GM18526 (cell line): Measurements from ENCODE around the gene ARHGAP8.

Source experiments
- POLR2A ChIP-seq: IDR thresholded peaks from 3 replicates; pipeline ENCODE4 v1.6.1; 2011; ENCODE audit not compliant: insufficient read length; ENCODE audit errors: extremely low read depth

Gene ARHGAP8

GRCh38 chr22:44819966-44820631, 67.7 kb downstream of the ARHGAP8 start:
- no peak for TF ChIP-seq POLR2A

GRCh38 chr22:44821741-44822475, 69.5 kb downstream of the ARHGAP8 start:
- TF ChIP-seq POLR2A: no peak

DNA sequence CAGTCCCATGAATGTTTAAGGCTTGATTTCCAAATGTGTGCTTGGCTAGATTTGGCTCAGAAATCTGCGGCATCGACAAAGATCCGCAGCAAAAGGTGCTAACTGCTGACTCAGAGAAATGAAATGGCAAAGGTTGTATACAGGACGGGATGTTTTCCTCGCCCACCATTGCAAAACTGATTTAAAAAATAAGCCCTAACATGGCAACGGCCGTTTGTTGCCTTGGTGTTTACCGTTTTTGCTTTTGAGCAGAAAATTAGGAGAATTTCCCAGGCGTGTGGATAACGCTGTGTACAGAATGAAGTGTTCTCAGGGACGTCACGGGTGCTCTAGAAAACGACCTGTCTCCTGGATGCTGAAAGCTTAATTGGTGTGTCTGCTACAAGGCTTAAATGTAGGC, 70.2 kb downstream of the ARHGAP8 start:
- no peak for TF ChIP-seq POLR2A

- TF ChIP-seq POLR2A: no peak
These were observed 71.0 kb downstream of the ARHGAP8 start for GRCh38 chr22:44823396-44823795.

GRCh38 chr22:44823806-44824205, 71.4 kb downstream of the ARHGAP8 start:
- no peak for TF ChIP-seq POLR2A

GRCh38 chr22:44824271-44824670, 71.9 kb downstream of the ARHGAP8 start:
- TF ChIP-seq POLR2A: no peak

GRCh38 chr22:44825310-44826150, 73.2 kb downstream of the ARHGAP8 start:
- no peak for TF ChIP-seq POLR2A

- TF ChIP-seq POLR2A: no peak
These were observed 75.4 kb downstream of the ARHGAP8 start for GRCh38 chr22:44827666-44828190.

GRCh38 chr22:44828193-44828592, 75.8 kb downstream of the ARHGAP8 start:
- TF ChIP-seq POLR2A: no peak

DNA sequence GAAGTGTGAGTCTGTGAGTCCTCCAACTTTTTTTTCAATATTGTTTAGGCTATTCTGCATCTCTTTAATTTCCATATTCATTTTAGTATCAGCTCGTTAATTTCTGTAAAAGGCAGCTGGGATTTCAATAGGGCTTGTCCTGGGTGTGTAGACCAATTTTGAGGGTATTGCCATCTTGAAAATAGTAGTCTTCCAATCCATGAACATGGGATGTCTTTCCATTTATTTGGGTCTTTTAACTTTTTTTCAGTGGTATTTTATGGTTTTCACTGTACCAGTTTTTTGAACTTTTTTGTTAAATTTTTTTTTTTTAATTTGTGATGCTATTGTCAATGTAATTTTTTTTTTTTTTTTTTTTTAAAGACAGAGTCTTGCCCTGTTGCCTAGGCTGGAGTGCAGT, 79.5 kb downstream of the ARHGAP8 start:
- no peak for TF ChIP-seq POLR2A

DNA sequence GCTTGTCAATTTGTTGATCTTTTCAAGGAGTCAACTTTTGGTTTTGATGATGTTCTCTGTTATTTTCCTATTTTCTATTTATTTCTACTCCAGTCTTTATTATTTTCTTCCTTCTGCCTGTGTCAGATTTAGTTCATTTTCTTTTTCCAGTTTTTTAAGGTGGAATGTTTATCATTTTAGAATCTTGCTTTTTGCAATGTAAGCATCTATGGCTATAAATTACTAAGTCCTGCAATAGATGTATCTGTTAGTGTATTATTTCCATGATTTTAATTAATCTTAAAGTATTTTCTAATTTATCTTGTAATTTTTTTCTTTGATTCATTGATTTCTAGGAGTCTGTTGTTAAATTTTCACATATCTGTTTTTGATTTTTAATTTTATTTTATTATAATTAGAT, 81.7 kb downstream of the ARHGAP8 start:
- TF ChIP-seq POLR2A: no peak

DNA sequence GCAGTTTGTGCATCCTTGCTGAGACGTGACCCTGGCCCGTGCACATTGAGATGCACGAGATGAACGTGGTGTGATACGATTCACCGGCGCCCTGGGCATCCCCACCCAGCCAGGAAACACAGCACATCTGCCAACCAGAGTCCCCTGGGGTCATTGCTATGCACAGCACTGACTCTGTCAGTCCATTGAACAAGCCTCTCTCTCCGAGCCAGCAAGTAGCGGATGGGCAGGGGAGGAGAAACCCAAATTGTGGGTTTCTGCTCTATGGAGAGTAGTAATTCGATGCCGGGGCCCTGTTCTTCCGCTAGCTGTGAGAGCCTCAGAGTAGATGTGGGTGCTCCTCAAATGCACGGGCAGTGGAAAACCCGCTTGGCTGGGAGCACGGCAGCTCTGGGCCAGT, 85.1 kb downstream of the ARHGAP8 start:
- TF ChIP-seq POLR2A: no peak

DNA sequence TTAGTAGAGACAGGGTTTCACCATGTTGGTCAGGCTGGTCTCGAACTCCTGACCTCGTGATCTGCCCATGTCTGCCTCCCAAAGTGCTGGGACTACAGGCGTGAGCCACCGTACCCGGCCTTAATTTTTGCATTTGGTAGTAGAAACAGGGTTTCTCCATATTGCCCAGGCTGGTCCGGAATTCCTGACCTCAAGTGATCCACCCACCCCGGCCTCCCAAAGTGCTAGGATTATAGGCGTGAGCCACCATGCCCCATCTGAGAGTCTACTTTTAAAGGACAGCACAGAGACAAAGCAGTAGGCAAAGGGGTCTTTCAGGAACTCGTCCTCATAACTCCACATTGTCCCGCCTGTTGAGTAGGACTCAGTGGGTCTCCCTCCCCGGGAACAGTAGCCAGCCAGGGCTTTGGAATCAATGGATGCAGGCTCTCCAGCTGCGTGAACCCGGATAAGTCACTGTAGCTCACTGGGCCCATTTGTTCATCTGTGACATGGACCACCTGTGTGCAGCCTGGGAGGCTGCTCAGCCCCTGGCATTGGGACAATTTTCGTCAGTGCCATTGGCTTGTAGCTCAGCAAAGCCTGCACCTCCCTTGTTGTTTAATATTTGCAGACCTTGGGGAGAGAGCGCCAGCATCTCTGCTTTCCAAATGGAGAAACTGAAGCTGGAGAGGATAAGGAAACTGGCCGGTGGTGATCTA, 86.1 kb downstream of the ARHGAP8 start:
- no peak for TF ChIP-seq POLR2A

- no peak for TF ChIP-seq POLR2A
These were observed 86.7 kb downstream of the ARHGAP8 start for GRCh38 chr22:44839061-44839460.

DNA sequence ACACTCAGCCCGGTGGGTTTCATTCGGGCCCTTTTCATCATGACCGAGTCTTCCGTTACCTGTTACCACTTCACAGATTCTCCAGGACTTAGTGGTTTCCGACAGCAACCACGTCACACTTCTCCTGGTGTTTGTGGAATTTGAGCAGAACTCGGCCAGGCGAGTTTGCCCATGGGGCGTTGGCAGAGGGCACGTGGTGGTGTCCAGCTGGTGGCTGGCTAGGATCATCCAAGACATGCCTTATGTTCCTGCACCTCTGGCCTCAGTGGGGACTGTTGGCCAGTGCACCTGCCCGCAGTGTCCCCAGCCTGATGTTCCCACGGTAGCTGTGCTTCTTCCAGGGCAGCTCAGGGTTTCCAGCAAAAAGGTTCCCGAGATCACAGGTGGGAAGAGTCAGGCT, 87.3 kb downstream of the ARHGAP8 start:
- TF ChIP-seq POLR2A: no peak
